ENCODE data around the gene PAK1.

PAK1 gene

GRCh38 chr11:77431813-77432212 is 42.1 kb downstream of the PAK1 start:
- DNase-seq = no peak

- DNase-seq = no peak
These were observed 45.3 kb downstream of the PAK1 start for GRCh38 chr11:77428598-77428997.

GRCh38 chr11:77425346-77425745 is 48.5 kb downstream of the PAK1 start:
- no peak for DNase-seq

- no peak for DNase-seq
These were observed 49.2 kb downstream of the PAK1 start for GRCh38 chr11:77424644-77425043.

GRCh38 chr11:77423624-77424023 is 50.3 kb downstream of the PAK1 start:
- DNase-seq = no peak

- DNase-seq = no peak
These were observed 51.2 kb downstream of the PAK1 start for GRCh38 chr11:77422687-77423086.

GRCh38 chr11:77421041-77421723 is 52.7 kb downstream of the PAK1 start:
- DNase-seq = no peak

GRCh38 chr11:77418971-77419597 is 54.8 kb downstream of the PAK1 start:
- no peak for DNase-seq

GRCh38 chr11:77418155-77418970 is 55.5 kb downstream of the PAK1 start:
- DNase-seq = peak; percentile 38 to 47

GRCh38 chr11:77416357-77416756 is 57.5 kb downstream of the PAK1 start:
- no peak for DNase-seq

GRCh38 chr11:77413850-77414460 is 59.9 kb downstream of the PAK1 start:
- DNase-seq = no peak

- DNase-seq = no peak
These were observed 61.1 kb downstream of the PAK1 start for GRCh38 chr11:77412814-77413213.

GRCh38 chr11:77411717-77412441 is 62.0 kb downstream of the PAK1 start:
- DNase-seq = peak; percentile 88 to 89

- peak; percentile 51 to 57 for DNase-seq
These were observed 62.7 kb downstream of the PAK1 start for GRCh38 chr11:77411137-77411707.

- peak; percentile 51 to 56 for DNase-seq
These were observed 63.6 kb downstream of the PAK1 start for GRCh38 chr11:77410076-77410827.

GRCh38 chr11:77409046-77409445 is 64.8 kb downstream of the PAK1 start:
- DNase-seq = no peak

- DNase-seq = peak; percentile 73 to 78
These were observed 66.3 kb downstream of the PAK1 start for GRCh38 chr11:77407613-77408012.

GRCh38 chr11:77406396-77406795 is 67.5 kb downstream of the PAK1 start:
- no peak for DNase-seq

GRCh38 chr11:77403211-77403610 is 70.7 kb downstream of the PAK1 start:
- DNase-seq = no peak

- DNase-seq = peak in 1 of 2 experiments; percentile 14
These were observed 71.7 kb downstream of the PAK1 start for GRCh38 chr11:77402218-77402556.

- no peak for DNase-seq
These were observed 72.2 kb downstream of the PAK1 start for GRCh38 chr11:77401486-77402217.

All from Kasumi-1 (cell line).